K562 (cell line): ENCODE measurements around the gene ADM5. TPM values are rescaled to one million over a fixed set of nuclear protein-coding genes. Genes with fewer than 3 reads are reported as not detected.
A peak's percentile ranks its signal among the peaks of the same experiment; 100 is the strongest.

Experiments used
- CREB1 ChIP-seq, 2 experiments: sonication (generic) in 1 of 2; formaldehyde crosslinking in 1 of 2; IDR thresholded peaks; 2 replicates each; pipeline versions ENCODE4 v1.6.1 to v1.8.0; 2012 to 2022; ENCODE audit warnings: inconsistent platforms in 1 of 2, mild to moderate bottlenecking in 1 of 2, missing genetic modification reagents in 1 of 2, moderate library complexity in 1 of 2
- E4F1 ChIP-seq: fragments of 250-450 bp; sonication (Bioruptor Pico); IDR thresholded peaks from 2 replicates; pipeline ENCODE4 v1.5.0; 2021; ENCODE audit warnings: mild to moderate bottlenecking, borderline replicate concordance
- GABPB2 ChIP-seq: fragments of 250-450 bp; sonication (Bioruptor Pico); conservative IDR thresholded peaks from 2 replicates; pipeline ENCODE4 v1.5.1; 2021; ENCODE audit warnings: mild to moderate bottlenecking
- GATAD2B ChIP-seq: fragments of 450-650 bp; IDR thresholded peaks from 2 replicates; pipeline ENCODE4 v1.6.1; 2017; ENCODE audit warnings: mild to moderate bottlenecking, borderline replicate concordance
- HNRNPK ChIP-seq: fragments of 200-400 bp; formaldehyde crosslinking; IDR thresholded peaks from one replicate; pipeline ENCODE4 v1.6.1; 2018; ENCODE audit warnings: mild to moderate bottlenecking, low read depth, low read length; ENCODE audit not compliant: poor library complexity, severe bottlenecking
- JUND ChIP-seq, 2 experiments: IDR thresholded peaks; 2 replicates in 1 of 2; 3 replicates in 1 of 2; pipeline ENCODE4 v1.6.1; 2011; ENCODE audit warnings: borderline replicate concordance in 2 of 2, low read depth in 2 of 2, low read length in 2 of 2, improper control_type of control experiment in 1 of 2, missing biosample characterization in 1 of 2, missing genetic modification characterization in 1 of 2, missing genetic modification reagents in 1 of 2
- KAT7 ChIP-seq: sonication (generic); formaldehyde crosslinking; IDR thresholded peaks from 2 replicates; pipeline ENCODE4 v1.8.0; 2022; ENCODE audit warnings: missing genetic modification reagents, mild to moderate bottlenecking, borderline replicate concordance
- NFIC ChIP-seq: fragments of 450-650 bp; IDR thresholded peaks from 2 replicates; pipeline ENCODE4 v1.6.1; 2017; ENCODE audit warnings: mild to moderate bottlenecking, inconsistent platforms
- NR3C1 ChIP-seq: sonication (generic); formaldehyde crosslinking; IDR thresholded peaks from 2 replicates; pipeline ENCODE4 v1.8.1; 2022; ENCODE audit warnings: missing genetic modification reagents
- RAD21 ChIP-seq, 2 experiments: fragments of 250-450 bp in 1 of 2; fragments of 450-650 bp in 1 of 2; sonication (Bioruptor Pico) in 1 of 2; formaldehyde crosslinking in 1 of 2; IDR thresholded peaks in 1 of 2; conservative IDR thresholded peaks in 1 of 2; 2 replicates each; pipeline versions ENCODE4 v1.4.0 to v1.8.0; 2020 to 2022; ENCODE audit warnings: mild to moderate bottlenecking in 2 of 2, moderate library complexity in 1 of 2
- RBFOX2 ChIP-seq: fragments of 200-400 bp; formaldehyde crosslinking; IDR thresholded peaks from 2 replicates; pipeline ENCODE4 v1.6.1; 2017; ENCODE audit warnings: low read depth, mild to moderate bottlenecking, low read length, moderate library complexity
- RFX1 ChIP-seq: fragments of 450-650 bp; IDR thresholded peaks from 2 replicates; pipeline ENCODE4 v1.6.1; 2016; ENCODE audit warnings: mild to moderate bottlenecking, moderate library complexity
- SMARCA4 ChIP-seq: fragments of 450-650 bp; IDR thresholded peaks from 2 replicates; pipeline ENCODE4 v1.6.1; 2016
- SP1 ChIP-seq: sonication (generic); formaldehyde crosslinking; IDR thresholded peaks from 2 replicates; pipeline ENCODE4 v1.8.1; 2022; ENCODE audit warnings: mild to moderate bottlenecking, missing genetic modification reagents
- ZNF121 ChIP-seq: sonication (generic); formaldehyde crosslinking; conservative IDR thresholded peaks from 2 replicates; pipeline ENCODE4 v1.8.0; 2022; ENCODE audit warnings: missing genetic modification reagents
- ZNF766 ChIP-seq: fragments of 200-800 bp; sonication (Bioruptor generic); conservative IDR thresholded peaks from 2 replicates; pipeline ENCODE4 v1.6.1; 2016; ENCODE audit warnings: missing genetic modification characterization, missing compliant biosample characterization
- polyA plus RNA-seq, 8 experiments: library from polyadenylated mRNA; depleted of rRNA in 4 of 8; stranded (reverse) in 5 of 8; unstranded in 3 of 8; fragments of >200 nt; fragmentation: Nextera tagmentation in 2 of 8; fragmentation: Illumina TruSeq in 1 of 8; extraction: Ambion mirVana in 2 of 8; extraction: Trizol in 1 of 8; gene quantifications; 2 replicates each; pipeline versions ENCODE4 v1.2.1 to v1.2.3, GENCODE V29; 2011 to 2014; ENCODE audit warnings: inconsistent platforms in 1 of 8, missing spikeins in 1 of 8
- total RNA-seq, 7 experiments: library from RNA; depleted of rRNA in 6 of 7; stranded (reverse); fragments of >200 nt in 6 of 7; fragmentation: Illumina TruSeq in 2 of 7; extraction: Trizol in 2 of 7; gene quantifications; 2 replicates each; pipeline versions ENCODE4 v1.2.1 to v1.2.3, GENCODE V29; 2011 to 2021; ENCODE audit warnings: low replicate concordance in 1 of 7
- TF ChIP-seq, protein P1 (sequence below): fragments of 250-450 bp; sonication (Bioruptor Pico); IDR thresholded peaks from 2 replicates; pipeline ENCODE4 v1.5.0; 2022; ENCODE audit warnings: mild to moderate bottlenecking
- TF ChIP-seq, protein P2 (sequence below): sonication (generic); formaldehyde crosslinking; IDR thresholded peaks from 2 replicates; pipeline ENCODE4 v1.8.0; 2022; ENCODE audit warnings: mild to moderate bottlenecking, missing genetic modification reagents
- TF ChIP-seq, protein P3 (sequence below): fragments of 250-450 bp; sonication (Bioruptor Pico); IDR thresholded peaks from 2 replicates; pipeline ENCODE4 v1.8.0; 2021; ENCODE audit warnings: mild to moderate bottlenecking, moderate library complexity

Gene ADM5
- total and polyA plus RNA-seq, 9 of the 15 experiments (the other 6 are each of a cell fraction or from before 2014, with no cell fraction given): 0.13 to 8.4 (median 2.0) TPM; not detected in 1

DNA sequence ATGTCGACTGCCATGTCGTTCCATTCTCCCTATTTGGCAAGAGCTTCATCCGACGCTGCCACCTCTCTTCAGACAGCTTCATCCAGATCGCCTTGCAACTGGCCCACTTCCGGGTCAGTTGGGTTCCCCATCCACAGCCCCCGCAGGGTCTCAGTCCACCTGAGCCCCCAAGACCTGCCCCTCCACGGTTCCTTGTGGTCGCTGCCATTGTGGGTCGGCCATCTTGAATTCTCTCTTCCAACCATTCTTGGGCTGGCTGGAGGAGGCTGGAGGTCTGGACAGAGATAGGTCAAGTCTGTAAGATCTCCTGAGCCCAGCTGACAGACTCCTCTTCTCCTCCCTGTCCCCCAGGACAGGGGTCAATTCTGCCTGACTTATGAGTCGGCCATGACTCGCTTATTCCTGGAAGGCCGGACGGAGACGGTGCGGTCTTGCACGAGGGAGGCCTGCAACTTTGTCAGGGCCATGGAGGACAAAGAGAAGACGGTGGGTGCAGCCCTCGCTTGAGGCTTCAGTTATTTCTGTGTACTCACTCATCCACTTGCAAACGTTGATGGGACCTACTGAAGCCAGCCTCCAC lies 21.1 kb downstream of the ADM5 start (continued):
- TF ChIP-seq HNRNPK (no peak), NFIC (0 out of 2 replicates have a peak, but pooled peaks have one; percentile 2), E4F1 (CRISPR knock-in tag) (no peak), ZNF121 (CRISPR knock-in tag) (no peak), CREB1 (IDR thresholded peaks at IDR 0.05) (no peak), CREB1 (CRISPR knock-in tag; IDR thresholded peaks at IDR 0.05) (no peak), NR3C1 (CRISPR knock-in tag) (no peak), KAT7 (CRISPR knock-in tag) (no peak), SMARCA4 (0 out of 2 replicates have a peak, but pooled peaks have one; percentile 12), RFX1 (no peak), GATAD2B (no peak), RAD21 (CRISPR knock-in tag; conservative IDR thresholded peaks at IDR 0.05 in 1 of 2, IDR thresholded peaks at IDR 0.05 in 1 of 2) (no peak), JUND (IDR thresholded peaks at IDR 0.05; ENCODE audit: borderline replicate concordance, low read depth, low read length) (peak; percentile 66), JUND (tag; IDR thresholded peaks at IDR 0.05; ENCODE audit: borderline replicate concordance, low read depth, low read length) (peak; percentile 47; the same call in 1 of the 3 replicates), SP1 (CRISPR knock-in tag) (no peak), ZNF766 (CRISPR knock-in tag) (no peak), GABPB2 (CRISPR knock-in tag) (no peak), RBFOX2 (0 out of 2 replicates have a peak, but pooled peaks have one; percentile 20)
- TF ChIP-seq, protein P1, sequence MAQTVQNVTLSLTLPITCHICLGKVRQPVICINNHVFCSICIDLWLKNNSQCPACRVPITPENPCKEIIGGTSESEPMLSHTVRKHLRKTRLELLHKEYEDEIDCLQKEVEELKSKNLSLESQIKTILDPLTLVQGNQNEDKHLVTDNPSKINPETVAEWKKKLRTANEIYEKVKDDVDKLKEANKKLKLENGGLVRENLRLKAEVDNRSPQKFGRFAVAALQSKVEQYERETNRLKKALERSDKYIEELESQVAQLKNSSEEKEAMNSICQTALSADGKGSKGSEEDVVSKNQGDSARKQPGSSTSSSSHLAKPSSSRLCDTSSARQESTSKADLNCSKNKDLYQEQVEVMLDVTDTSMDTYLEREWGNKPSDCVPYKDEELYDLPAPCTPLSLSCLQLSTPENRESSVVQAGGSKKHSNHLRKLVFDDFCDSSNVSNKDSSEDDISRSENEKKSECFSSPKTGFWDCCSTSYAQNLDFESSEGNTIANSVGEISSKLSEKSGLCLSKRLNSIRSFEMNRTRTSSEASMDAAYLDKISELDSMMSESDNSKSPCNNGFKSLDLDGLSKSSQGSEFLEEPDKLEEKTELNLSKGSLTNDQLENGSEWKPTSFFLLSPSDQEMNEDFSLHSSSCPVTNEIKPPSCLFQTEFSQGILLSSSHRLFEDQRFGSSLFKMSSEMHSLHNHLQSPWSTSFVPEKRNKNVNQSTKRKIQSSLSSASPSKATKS (CRISPR knock-in tag): no peak
- TF ChIP-seq, protein P2, sequence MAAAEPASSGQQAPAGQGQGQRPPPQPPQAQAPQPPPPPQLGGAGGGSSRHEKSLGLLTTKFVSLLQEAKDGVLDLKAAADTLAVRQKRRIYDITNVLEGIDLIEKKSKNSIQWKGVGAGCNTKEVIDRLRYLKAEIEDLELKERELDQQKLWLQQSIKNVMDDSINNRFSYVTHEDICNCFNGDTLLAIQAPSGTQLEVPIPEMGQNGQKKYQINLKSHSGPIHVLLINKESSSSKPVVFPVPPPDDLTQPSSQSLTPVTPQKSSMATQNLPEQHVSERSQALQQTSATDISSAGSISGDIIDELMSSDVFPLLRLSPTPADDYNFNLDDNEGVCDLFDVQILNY (CRISPR knock-in tag): no peak
- TF ChIP-seq, protein P3, sequence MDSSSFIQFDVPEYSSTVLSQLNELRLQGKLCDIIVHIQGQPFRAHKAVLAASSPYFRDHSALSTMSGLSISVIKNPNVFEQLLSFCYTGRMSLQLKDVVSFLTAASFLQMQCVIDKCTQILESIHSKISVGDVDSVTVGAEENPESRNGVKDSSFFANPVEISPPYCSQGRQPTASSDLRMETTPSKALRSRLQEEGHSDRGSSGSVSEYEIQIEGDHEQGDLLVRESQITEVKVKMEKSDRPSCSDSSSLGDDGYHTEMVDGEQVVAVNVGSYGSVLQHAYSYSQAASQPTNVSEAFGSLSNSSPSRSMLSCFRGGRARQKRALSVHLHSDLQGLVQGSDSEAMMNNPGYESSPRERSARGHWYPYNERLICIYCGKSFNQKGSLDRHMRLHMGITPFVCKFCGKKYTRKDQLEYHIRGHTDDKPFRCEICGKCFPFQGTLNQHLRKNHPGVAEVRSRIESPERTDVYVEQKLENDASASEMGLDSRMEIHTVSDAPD (CRISPR knock-in tag): no peak
